ENCODE results near the gene SPRY1.

SPRY1 gene, protein sequence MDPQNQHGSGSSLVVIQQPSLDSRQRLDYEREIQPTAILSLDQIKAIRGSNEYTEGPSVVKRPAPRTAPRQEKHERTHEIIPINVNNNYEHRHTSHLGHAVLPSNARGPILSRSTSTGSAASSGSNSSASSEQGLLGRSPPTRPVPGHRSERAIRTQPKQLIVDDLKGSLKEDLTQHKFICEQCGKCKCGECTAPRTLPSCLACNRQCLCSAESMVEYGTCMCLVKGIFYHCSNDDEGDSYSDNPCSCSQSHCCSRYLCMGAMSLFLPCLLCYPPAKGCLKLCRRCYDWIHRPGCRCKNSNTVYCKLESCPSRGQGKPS

GRCh38 chr4:123396307-123397143 lies at the start of gene SPRY1:
Gene SPRY1 (plus strand): TSS chr4:123396795. CDS start chr4:123401592, 4,797 bp downstream.
- DNase-seq (ENCODE audit: low spot score) = peak; percentile 79

DNA sequence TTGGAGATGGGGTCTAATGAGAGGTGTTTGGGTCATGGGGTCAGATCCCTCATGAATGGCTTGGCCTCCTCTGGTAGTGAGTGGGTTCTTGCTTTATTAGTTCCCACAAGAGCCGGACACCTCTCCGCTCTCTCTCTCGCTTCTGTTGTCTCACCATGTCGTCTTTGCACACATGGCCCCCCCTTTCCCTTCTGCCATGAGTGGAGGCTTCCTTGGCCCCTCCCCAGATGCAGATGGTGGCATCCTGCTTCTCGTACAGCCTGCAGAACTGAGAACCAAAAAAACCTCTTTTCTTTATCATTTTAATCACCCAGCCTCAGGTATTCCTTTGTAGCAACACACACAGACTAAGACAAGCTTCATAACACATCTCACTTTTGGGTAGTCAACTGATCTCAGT lies 49.6 kb upstream of the SPRY1 start:
- no peak for DNase-seq (ENCODE audit: low spot score)

- no peak for DNase-seq (ENCODE audit: low spot score)
Observed at GRCh38 chr4:123348946-123349345, 47.6 kb upstream of the SPRY1 start.

- DNase-seq (ENCODE audit: low spot score) = no peak
Observed at GRCh38 chr4:123349421-123350190, 47.0 kb upstream of the SPRY1 start.

- DNase-seq (ENCODE audit: low spot score) = no peak
Observed at GRCh38 chr4:123350191-123350544, 46.4 kb upstream of the SPRY1 start.

GRCh38 chr4:123350726-123351125 lies 45.9 kb upstream of the SPRY1 start:
- no peak for DNase-seq (ENCODE audit: low spot score)

GRCh38 chr4:123351713-123352112 lies 44.9 kb upstream of the SPRY1 start:
- DNase-seq (ENCODE audit: low spot score) = no peak

DNA sequence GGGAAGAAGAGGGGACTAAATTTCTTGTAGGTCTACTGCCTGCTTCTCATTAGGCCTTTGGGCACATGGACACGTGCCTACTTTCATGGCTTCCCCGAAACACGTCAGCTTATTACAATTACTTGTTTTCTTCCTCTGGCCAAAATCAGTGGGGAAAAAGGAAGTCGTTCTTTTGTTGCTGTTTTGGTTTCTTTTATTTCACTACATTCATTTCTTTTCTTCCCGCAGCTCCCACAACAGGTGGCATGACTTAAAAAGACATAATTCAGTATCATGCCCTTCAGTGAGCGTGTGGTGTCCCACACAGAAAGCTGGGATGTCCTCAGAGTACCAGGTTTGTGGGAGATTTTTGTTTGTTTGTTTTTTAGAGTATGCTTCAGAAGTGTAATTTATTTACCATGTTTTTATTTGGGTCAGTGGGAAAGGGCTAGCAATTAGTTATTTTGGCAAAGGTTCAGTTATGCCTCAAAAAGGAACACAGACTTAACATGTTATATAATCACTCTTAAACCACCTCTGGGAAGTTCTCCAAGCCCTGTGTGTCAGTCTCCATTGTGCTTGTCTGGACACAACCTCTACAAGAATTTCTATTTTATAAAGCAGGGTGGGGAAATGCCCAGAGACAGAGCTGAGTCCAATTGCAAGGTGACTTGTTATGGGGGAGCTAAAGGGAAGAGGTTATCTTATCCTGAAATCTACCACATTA lies 44.2 kb upstream of the SPRY1 start:
- peak; percentile 35 for DNase-seq (ENCODE audit: low spot score)

DNA sequence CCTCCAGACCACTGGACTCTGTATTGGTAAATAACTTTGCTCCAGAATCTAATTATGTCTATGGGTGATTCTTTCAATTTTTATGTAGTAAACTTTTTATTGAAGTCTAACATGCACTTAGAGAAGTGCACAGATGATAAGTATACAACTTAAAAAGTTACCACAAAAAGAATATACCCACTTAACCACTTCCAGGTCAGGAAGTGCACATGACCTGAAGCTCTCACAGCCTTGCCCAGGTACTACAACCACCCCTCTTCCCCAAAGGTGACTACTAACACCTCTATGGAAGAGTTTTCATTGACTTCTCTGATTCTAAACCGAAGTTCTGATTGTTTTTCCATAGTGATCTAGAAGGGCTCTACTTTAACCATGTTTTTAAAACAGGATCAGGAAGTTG lies 43.6 kb upstream of the SPRY1 start:
- no peak for DNase-seq (ENCODE audit: low spot score)

DNA sequence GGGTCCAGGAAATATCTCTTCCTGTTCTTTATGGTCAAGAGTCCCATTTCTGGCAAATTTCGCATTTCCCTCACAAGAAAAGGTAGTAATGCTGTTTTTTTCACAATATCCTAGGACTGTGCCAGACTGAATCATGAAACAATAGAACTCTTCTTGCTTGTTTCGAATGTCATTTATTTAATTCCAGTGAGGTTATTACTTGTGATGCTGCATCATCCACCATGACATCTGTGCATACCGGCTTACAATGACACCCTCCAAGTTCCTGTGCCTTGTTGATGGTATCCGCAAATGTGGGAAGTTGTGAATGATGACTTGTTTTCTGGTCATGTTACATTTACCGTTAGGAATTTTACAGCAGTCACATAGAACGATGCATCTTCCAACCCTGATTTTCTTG lies 42.9 kb upstream of the SPRY1 start:
- no peak for DNase-seq (ENCODE audit: low spot score)

DNA sequence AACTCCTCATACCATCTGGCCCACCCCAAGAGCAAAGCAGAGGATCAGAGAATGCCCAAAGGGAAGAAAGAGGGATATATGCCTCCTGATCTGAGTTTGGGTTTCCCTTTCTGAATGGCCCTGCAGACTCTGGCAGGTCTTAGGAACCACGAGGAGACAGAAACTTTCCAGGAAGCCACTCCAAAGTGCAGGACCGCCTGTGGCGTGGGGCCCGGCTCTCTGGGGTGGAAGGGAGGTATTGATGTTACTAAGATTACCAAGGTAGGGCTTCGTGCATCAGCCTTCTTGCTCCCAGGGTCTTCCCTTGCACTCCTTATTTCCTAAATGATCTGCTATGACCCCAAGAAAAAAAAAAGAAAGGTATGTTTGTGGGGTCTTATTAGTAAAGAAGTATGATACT lies 41.9 kb upstream of the SPRY1 start:
- no peak for DNase-seq (ENCODE audit: low spot score)

GRCh38 chr4:123356921-123357320 lies 39.7 kb upstream of the SPRY1 start:
- no peak for DNase-seq (ENCODE audit: low spot score)

GRCh38 chr4:123359449-123360315 lies 36.9 kb upstream of the SPRY1 start:
- no peak for DNase-seq (ENCODE audit: low spot score)

GRCh38 chr4:123361195-123361861 lies 35.3 kb upstream of the SPRY1 start:
- DNase-seq (ENCODE audit: low spot score) = peak; percentile 65

GRCh38 chr4:123362103-123362502 lies 34.5 kb upstream of the SPRY1 start:
- no peak for DNase-seq (ENCODE audit: low spot score)

DNA sequence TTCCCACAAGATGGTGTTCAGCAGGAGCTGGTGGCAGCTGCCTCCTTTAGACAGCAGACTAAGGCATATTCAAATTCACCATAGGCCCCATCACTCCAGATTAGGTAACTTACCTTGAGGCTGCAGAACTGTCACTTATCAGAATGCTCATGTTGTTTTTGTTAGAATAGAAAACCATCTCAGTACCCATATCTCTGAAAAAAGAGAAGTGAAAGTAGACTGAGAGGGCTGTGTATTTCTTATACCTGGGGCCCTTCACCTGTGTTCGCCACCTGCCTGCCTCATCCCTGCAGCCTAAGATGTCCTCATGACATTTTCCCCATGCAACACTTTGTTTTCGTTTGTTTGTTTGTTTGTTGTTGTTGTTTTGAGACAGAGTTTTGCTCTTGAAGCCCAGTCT lies 32.9 kb upstream of the SPRY1 start:
- DNase-seq (ENCODE audit: low spot score) = no peak

- no peak for DNase-seq (ENCODE audit: low spot score)
Observed at GRCh38 chr4:123364906-123365305, 31.7 kb upstream of the SPRY1 start.

DNA sequence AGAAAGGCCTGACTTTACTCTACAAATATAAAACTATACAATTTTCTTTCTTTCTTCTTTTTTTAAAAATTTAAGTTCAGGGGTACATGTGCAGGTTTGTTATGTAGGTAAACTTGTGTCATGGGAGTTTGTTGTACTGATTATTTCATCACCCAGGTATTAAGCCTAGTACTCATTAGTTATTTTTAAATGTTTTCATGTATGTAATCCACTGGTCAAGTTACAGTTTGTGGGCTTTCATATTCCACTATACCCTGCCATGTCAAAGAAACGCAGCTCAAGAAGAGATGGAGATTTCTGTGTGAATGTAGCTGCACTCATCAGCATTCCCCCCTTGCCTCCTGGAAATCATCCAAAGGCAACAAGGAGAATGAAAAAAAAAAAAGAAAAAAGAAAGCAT lies 31.2 kb upstream of the SPRY1 start:
- DNase-seq (ENCODE audit: low spot score) = no peak

DNA sequence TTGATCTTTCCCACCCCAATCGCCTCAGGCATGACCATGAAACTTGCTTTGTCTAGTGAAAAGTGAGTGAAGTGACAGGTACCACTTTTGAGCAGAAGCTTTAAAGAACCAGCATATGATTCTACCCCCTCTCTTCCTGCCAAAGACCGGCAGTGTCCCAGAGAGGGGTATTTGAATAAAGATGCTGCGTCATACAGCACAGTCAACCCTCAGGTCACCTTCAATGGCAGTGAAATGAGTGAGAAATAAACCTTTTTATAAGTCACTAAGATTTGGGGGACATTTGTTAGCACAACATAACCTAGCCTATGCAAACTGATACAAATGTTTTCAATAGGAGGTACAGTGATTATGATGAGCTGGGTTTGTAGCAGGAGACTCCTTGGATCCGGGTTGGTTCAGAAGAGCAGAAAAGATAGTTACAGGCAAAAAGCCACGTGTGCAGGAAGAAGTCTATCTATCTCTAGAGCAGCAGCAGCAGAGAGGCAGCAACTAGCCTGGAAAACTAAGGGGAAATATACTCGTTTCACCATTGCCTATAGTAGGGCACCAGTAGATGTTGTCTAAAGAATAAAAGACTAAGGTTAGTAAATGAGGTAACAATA lies 30.3 kb upstream of the SPRY1 start:
- no peak for DNase-seq (ENCODE audit: low spot score)

GRCh38 chr4:123378794-123379193 lies 17.8 kb upstream of the SPRY1 start:
- DNase-seq (ENCODE audit: low spot score) = no peak
